SHP77 (cell line): ENCODE measurements around the gene GLTPD2.

ENCODE experiments used
- DNase-seq, 2 experiments: peaks; one replicate each; lab custom pipeline; 2025; lab: John Stamatoyannopoulos, UW

The GLTPD2 gene

GRCh38 chr17:4771519-4772234 lies 17.1 kb upstream of the GLTPD2 start, which contains the start of gene TM4SF5:
Gene TM4SF5, plus strand, starts transcription at chr17:4771886. Its CDS starts 37 bp downstream, at chr17:4771923.
- DNase-seq = peak in 1 of 2 experiments; percentile 48

DNA sequence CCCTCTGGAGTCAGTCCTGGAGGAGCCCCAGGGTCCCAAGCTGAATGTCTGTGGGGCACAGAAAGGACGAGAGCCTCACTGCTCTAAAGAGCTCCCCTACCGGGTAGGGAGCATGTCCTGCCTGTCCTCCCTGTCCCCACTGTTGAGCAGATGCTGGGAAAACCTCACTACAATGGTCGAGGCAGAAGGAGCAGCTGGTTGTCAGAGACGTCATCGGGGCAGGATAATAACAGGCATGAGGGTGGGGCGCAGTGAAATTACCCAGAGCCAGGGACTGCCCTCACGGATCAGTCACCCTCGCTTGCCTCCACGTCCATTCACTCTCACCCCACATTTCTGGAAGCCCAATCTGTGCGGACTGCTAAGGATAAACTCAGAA lies 16.5 kb upstream of the GLTPD2 start:
- peak; percentile 36 to 72 for DNase-seq

GRCh38 chr17:4777969-4778760 lies 10.6 kb upstream of the GLTPD2 start:
- DNase-seq = no peak

DNA sequence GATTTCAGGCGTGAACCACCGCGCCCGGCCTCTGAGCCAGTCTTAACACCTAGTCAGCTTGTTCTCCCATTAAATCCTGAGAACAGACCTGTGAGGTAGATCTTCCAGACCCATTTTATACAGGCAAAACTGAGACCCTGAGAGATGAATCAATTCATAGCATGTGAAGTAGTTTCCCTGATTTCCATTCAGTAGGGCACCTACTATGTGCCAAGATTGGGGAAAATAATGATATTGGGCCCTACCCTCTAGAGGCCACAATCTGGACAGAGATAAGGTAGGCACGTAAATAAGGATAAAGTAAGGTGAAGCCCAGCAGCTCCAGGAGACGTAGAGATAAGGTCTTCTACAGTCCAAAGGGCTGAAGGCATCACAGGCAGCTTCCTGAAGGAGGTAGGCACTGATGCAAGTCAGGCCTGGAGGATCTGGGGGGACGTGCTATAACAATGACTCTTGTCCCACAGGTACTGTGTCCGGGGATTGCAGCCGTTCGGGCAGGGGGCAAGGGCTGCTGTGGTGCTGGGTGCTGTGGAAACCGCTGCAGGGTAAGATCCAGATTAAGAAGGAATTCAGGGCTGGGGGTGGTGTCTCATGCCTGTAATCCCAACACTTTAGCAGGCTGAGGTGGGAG lies 8.3 kb upstream of the GLTPD2 start:
- no peak for DNase-seq

DNA sequence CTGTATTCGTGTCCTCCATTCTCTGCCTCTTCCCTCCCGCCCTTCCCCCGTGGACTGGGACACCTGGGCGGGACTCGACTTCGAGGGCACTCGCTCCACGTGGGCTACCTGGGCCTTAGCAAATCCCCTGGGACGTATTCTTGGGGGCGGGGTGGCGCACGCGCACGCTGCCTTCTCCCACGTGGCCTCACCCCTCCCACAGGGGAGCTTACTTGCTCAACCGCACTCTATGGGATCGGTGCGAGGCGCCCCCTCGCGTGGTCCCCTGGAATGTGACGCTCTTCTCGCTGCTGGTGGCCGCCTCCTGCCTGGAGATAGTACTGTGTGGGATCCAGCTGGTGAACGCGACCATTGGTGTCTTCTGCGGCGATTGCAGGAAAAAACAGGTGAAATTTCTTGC lies 6.1 kb upstream of the GLTPD2 start:
- no peak for DNase-seq

GRCh38 chr17:4785311-4786105 lies 3.3 kb upstream of the GLTPD2 start:
- no peak for DNase-seq

- no peak for DNase-seq
Observed at GRCh38 chr17:4786106-4786511, 2.7 kb upstream of the GLTPD2 start, which contains the start of gene VMO1. Gene VMO1, minus strand, starts transcription at chr17:4786364. Its CDS starts 12 bp downstream, at chr17:4786352.

- no peak for DNase-seq
Observed at GRCh38 chr17:4786516-4786915, 2.2 kb upstream of the GLTPD2 start.

DNA sequence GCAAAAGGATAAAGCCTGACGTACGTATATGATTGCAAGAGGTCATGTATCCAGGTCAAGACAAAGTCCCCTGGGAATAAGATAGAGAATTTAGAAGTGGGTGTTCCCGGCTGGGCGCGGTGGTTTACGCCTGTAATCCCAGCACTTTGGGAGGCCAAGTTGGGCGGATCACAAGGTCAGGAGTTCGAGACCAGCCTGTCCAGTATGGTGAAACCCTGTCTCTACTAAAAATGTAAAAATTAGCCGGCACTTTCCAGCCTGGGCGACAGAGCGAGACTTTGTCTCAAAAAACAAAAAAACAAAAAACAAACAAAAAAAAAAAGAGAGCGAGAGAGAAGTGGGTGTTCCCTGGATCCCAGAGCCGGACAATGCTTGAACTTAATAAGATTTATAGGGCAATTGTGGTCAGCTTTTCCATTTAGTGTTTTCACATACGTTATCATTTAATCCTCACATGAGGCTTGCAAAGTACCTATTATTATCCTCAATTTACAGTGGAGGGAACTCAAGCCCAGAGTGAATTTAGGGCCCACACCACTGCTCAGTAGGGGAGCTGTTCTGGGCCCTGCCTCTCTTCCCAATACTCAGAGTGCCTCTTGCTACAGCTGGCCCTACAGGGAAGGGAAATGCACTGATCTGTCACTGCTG lies 481 bp upstream of the GLTPD2 start:
- no peak for DNase-seq

DNA sequence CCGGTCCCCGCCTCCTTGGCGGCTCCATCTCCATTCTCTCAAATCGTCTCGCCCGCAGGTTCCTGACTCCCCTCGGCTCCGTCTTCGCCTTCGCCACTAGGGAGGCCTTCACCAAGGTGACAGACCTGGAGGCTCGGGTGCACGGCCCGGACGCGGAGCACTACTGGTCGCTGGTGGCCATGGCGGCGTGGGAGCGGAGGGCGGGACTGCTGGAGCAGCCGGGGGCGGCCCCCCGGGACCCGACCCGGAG lies 862 bp downstream of the GLTPD2 start:
- DNase-seq = no peak

DNA sequence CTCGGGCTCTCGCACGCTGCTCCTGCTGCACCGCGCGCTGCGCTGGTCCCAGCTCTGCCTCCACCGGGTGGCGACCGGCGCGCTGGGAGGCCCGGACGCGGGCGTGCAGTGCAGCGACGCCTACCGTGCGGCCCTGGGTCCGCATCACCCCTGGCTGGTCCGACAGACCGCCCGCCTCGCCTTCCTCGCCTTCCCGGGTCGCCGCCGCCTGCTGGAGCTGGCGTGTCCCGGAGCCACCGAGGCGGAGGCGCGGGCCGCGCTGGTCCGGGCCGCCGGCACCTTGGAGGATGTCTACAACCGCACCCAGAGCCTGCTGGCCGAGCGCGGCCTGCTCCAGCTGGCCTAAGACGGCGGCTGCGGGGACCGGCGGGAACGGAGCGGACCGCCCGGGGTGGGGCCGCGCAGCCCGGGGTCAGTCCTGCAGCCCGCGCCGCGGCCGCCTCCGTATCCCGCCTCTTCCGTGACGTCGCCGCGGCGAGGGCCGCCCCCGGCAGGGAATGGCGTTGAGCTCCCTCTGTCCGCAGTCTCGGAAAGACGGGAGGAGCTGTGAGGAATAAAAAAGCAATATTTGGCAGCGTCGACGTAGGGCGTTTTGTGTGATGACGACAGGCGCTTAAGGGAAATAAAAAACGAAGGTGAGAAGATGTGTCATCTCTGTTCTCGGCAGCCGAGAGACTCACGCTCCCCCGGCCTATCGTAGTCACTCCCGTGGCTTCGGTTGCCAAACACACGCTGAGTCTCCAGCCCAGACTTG lies 1.4 kb downstream of the GLTPD2 start:
- peak; percentile 83 to 90 for DNase-seq

- no peak for DNase-seq
Observed at GRCh38 chr17:4790705-4791088, 1.9 kb downstream of the GLTPD2 start.

GRCh38 chr17:4795168-4795567 lies 6.4 kb downstream of the GLTPD2 start:
- no peak for DNase-seq

DNA sequence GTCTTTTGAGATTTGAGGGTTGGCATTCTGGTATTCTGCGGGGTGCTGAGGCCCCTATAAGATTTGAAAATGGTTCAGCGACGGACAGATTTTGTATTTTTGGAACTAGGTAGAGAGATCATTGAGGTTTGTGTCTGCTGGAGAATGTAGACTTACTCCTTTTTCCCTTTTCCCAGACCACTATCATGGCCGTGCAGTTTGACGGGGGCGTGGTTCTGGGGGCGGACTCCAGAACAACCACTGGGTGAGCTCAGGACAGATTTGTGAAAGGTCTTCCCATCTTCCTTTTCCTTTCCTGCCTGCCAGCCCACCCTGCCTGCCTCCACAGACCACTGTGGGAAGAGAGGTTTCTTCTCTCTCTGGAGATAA lies 7.8 kb downstream of the GLTPD2 start:
- DNase-seq = peak; percentile 49 to 59

- DNase-seq = peak; percentile 98 to 99
Observed at GRCh38 chr17:4800462-4801196, 11.9 kb downstream of the GLTPD2 start.

- DNase-seq = no peak
Observed at GRCh38 chr17:4802228-4802627, 13.5 kb downstream of the GLTPD2 start, which contains the start of gene C17orf114. Gene C17orf114, minus strand, starts transcription at chr17:4802328.

DNA sequence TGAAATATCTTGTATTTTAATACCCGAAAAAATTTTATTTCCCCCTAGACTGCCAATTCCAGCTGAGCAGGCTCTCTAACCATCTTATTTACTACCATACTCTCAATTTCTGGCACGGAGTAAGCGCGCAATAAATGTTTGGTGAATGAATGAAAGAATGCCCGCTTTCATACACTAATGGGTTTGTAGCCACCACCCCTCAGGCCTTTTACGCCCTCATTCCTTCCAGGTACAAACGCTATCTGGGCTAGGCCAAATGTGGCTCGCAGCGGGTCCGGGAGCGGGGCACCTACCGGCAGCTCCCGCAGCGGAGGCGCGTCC lies 17.7 kb downstream of the GLTPD2 start:
- peak in 1 of 2 experiments; percentile 58 for DNase-seq

DNA sequence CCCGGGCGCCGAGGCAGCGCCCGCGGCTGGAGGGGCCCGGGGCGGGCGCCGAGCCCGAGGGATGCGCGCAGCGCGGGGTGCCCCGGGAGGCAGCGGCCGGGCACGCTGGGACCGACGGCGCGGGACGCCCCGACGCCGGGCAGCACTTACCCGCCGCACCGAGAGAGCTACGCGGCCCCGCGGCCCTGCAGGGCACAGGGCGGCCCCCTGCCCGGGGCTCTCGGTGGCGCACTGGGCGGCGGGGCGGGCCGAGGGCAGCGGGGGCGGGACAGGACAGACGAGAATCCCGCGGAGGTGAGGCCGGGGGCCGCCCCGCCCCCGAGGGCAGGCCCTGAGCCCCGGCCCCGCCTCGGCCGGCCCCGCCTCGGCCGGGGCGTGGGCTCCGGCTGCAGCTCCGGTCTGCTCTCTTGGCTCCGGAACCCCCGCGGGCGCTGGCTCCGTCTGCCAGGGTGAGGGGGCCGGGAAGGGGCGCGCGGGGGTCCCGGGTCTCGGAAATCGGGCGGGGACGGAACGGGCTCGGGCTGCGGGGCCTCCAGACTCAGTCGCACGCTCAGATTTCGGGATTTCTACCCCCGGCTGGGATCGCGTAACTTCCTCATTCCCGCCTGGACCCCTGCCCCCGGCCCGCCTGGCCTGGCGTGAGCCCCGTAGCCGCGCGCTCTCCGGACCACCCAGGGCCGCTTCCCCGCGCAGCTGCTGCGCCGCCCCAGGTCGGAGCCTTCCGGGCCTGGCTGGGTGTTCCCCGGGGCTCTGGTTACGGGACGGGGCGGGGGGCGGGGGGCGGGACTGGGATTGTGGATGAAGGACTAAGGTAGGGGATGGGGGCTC lies 18.2 kb downstream of the GLTPD2 start, which contains the start of gene PLD2:
TSS of gene PLD2 (plus strand) at position 376 of the 828 bp plus-strand sequence. CDS start 621 bp downstream, outside the sequence.
- peak; percentile 88 to 93 for DNase-seq
